GM10266 (cell line): ENCODE measurements around the gene AATF.

Experiments used
- DNase-seq: peaks from one replicate; pipeline ENCODE4 v3.0.0; 2012; ENCODE audit errors: extremely low spot score
- CTCF ChIP-seq: IDR thresholded peaks from 2 replicates; pipeline ENCODE4 v1.5.1; 2012; ENCODE audit warnings: mild to moderate bottlenecking, low read depth; ENCODE audit not compliant: control insufficient read depth, insufficient read depth; ENCODE audit errors: missing control alignments

Gene AATF

GRCh38 chr17:37050920-37051319 is 102.2 kb downstream of the AATF start:
- DNase-seq: no peak
- no peak for TF ChIP-seq CTCF

GRCh38 chr17:37051381-37051780 is 102.6 kb downstream of the AATF start:
- TF ChIP-seq CTCF: no peak
- no peak for DNase-seq

GRCh38 chr17:37051833-37052232 is 103.1 kb downstream of the AATF start:
- TF ChIP-seq CTCF: no peak

GRCh38 chr17:37052450-37052849 is 103.7 kb downstream of the AATF start:
- TF ChIP-seq CTCF: no peak
- no peak for DNase-seq

More at GRCh38 chr17:37051833-37052232, 103.1 kb downstream of the AATF start:
- DNase-seq: no peak

- TF ChIP-seq CTCF: no peak
- no peak for DNase-seq
These were observed 106.1 kb downstream of the AATF start for GRCh38 chr17:37054894-37055293.

- no peak for DNase-seq
- TF ChIP-seq CTCF: no peak
These were observed 107.9 kb downstream of the AATF start for GRCh38 chr17:37056622-37057021.

- no peak for TF ChIP-seq CTCF
- DNase-seq: no peak
These were observed 110.7 kb downstream of the AATF start for GRCh38 chr17:37059493-37059892.

- DNase-seq: no peak
- TF ChIP-seq CTCF: no peak
These were observed 111.3 kb downstream of the AATF start for GRCh38 chr17:37060094-37060493.
